ENCODE measurements around the gene ABHD16A.
"Not testable (repeated sequence)": the region's sequence is repeated elsewhere in the genome, so short reads cannot be mapped to it uniquely, and the experiment has no call there.

ABHD16A gene

DNA sequence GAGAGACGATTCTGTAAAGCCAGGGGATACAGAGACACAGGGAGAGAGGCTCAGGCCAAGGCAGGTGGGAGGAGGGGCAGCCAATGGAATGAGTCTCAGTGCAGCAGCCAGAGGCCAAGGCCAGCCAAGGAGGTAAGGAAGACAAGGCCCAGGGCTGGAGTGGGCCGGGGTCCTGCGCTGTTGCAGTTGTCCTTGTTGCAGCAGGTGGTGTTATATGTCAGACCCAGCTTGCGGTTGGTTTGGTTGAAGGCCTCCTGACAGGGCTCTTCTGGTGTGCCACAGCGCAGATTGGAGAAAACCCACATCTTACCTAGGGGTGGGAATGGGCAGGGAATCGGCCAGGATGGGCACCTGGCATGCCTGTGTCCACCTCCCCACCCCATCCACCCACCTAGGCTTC, 15.9 kb upstream of the ABHD16A start:
- intact Hi-C loops (cut with DNase I), result no loop called here
- DNase-seq, result peak in 1 of 10 donors; percentile 58

- DNase-seq, result peak in 1 of 10 donors; percentile 8
- intact Hi-C loops (cut with DNase I), result no loop called here
These were observed 15.1 kb upstream of the ABHD16A start for GRCh38 chr6:31718265-31718664.

DNA sequence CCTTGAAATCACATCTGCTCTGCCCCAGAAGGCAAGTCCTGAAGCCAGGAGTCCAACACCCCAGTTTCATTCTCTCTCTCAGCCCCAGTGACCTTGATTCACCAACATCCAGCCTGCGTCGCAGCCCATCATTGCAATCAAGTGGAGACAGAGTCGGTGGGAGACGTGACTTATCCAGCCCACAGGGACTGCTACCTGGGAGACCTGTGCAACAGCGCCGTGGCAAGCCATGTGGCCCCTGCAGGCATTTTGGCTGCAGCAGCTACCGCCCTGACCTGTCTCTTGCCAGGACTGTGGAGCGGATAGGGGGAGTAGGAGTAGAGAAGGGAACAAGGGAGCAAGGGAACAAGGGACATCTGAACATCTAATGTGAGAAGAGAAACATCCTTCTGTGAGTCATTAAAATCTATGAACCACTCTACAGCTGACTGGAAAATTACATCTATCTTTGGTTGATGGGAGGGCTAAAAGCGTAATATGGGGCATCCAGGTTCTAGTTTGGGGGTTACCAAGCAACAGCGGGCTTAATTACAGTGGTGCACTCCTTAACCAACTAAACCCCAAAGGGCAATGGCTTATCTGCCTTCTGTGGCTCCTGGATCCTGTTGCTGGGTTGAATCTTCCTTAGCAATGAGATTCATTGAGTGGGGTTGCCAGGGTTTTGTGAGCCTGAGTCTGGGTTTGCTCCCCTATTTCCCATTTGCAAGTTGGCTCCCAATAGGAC, 14.5 kb upstream of the ABHD16A start:
- intact Hi-C loops (cut with DNase I), result no loop called here
- peak in 1 of 10 donors; percentile 55 for DNase-seq

- intact Hi-C loops (cut with DNase I), result no loop called here
These were observed 12.2 kb upstream of the ABHD16A start, which contains the start of gene LY6G6D for GRCh38 chr6:31715022-31715958. LY6G6D (plus strand) TSS chr6:31715348; CDS start chr6:31715356, 8 bp downstream.

DNA sequence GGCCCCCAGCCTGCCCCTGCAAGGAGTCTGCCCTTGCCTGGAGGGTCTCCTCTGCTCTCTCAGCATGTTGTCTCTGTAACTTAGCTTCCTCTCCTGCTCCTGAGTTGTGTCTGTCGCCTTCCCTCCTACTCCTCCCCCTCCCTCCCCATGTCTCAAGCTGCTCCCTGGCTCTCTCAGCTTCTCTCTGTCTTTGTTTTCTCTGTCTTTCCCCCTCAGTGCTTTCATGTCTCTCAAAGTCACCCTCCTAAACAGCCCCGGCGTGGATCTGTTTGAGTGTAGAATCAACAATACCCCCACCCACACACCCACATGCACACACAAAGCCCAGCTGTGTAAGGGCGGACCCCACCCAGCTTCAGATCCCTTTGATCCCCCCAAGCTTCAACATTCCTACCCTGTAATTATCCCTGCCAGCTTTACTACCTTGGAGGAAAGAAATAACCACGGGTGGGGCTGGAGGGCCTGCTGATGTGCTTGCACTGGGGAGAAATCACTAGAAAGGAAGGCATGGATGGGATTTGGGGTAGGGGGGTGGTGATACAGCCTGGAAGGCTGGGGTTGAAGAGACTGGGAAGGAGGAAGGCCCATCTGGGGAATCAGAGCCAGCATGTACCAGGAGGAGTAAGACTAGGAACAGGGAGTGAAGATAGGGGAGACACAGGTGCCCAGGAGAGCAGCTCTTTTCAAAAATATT, 11.0 kb upstream of the ABHD16A start:
- no peak for DNase-seq
- intact Hi-C loops (cut with DNase I), result no loop called here

More at GRCh38 chr6:31715022-31715958, 12.2 kb upstream of the ABHD16A start, which contains the start of gene LY6G6D:
- DNase-seq, result no peak

DNA sequence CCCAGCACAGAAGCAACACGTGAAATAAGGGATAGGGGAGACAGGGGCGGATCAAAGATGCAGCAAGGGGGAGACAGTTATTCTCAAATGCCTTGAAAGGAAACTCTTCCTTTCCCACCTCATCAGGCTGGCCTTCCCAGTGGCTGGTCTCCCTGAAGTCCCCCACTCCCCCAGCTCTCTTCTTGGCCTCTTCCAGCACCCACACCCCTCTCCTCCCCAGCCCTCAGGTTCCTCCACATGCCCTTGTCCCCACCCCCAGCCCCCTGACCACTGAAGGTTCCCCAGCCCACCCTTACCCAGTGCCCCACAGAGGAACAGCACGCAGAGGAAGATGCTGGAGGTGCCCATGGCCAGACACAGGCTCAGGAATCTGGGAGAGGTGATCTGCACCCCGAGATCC, 10.3 kb upstream of the ABHD16A start:
- intact Hi-C loops (cut with DNase I), result no loop called here

DNA sequence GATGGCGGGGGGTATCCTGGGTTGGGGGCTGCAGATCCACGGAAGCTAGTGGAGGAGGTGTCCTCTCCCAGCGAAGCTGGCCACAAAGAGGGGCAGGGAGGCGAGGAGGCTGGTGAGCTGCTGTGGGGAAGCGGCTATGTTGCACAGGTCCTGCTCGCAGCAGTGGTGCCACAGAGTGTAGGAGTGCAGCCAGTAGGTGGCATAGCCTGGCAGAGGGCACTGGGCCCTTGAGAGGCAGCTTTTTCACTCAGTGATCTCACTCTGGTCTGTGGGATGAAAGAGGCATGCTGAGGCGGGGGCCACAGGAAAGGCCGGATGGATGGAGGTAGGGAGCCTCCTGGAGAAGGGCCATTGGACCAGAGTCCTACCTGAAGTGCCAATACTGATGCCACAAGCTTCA, 9.2 kb upstream of the ABHD16A start:
- intact Hi-C loops (cut with DNase I), result no loop called here
- DNase-seq, result no peak

More for the DNA sequence above, 10.3 kb upstream of the ABHD16A start:
- no peak for DNase-seq

DNA sequence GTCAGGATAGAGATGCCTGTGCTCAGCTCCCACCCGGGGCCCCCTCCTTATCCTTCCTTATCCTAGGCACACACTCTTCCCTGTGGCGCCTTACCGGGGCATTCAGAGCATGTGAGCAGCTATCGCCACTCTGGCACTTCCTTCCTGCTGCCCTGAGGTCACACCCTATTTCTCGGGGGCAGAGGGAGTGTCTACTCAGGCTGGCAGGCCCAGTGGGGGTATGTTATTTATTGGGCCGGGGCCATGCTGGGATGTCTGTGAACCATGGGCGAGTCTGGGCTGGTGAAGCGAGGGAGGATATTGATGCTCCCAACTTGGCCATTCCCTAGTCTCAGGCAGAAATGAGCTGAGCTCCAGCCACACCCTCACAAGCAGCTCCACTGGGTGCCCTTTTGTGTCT, 8.1 kb upstream of the ABHD16A start:
- intact Hi-C loops (cut with DNase I), result no loop called here
- no peak for DNase-seq

DNA sequence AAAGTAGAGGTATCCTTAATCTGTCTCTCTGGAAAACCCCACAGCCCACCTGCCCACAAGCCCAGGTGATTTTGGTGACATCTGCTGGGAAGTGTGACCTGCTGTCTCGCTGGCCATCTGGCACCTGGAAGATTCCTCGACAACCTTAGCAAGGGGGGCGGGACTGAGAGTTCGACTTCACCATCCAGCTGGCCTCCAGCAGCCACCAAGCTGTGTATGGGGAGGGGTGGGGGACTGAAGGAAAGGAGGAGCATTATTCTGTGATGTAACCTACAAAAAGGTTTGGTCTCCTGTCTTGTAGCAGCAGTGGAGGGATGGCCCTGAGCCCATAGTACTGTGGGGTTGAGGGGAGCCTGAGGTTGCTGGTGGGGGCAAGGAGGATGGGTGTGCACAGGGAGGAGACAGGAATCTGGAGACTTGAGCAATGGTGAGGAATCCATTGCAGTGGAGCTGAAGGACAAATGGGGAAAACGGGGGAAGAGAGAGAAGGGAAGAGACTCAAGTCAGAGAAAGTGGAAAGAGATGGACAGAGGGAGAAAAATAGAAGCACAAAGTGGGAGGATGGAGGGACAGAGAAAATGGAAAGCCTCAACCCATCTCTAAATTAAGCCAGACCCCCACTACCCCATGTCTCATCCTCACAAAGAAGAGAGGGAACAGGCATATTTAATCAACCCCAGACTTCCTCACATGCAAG, 7.5 kb upstream of the ABHD16A start:
- DNase-seq, result peak in 1 of 10 donors; percentile 47
- intact Hi-C loops (cut with DNase I), result no loop called here

DNA sequence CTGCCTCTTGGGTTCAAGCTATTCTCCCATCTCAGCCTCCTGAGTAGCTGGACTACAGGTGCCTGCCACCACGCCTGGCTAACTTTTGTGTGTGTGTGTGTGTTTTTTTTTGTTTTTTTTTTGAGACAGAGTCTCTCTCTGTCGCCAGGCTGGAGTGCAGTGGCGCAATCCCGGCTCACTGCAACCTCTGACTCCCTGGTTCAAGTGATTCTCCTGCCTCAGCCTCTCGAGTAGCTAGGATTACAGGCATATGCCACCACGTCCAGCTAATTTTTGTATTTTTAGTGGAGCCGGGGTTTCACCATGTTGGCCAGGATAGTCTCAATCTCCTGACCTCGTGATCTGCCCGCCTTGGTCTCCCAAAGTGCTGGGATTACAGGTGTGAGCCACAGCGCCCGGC, 6.0 kb upstream of the ABHD16A start:
- intact Hi-C loops (cut with DNase I), result loop anchor here (10.0 kb wide), 1 partner anchor 86 kb away; the partner anchor contains the start of gene VARS1
- DNase-seq, result not testable (repeated sequence)

DNA sequence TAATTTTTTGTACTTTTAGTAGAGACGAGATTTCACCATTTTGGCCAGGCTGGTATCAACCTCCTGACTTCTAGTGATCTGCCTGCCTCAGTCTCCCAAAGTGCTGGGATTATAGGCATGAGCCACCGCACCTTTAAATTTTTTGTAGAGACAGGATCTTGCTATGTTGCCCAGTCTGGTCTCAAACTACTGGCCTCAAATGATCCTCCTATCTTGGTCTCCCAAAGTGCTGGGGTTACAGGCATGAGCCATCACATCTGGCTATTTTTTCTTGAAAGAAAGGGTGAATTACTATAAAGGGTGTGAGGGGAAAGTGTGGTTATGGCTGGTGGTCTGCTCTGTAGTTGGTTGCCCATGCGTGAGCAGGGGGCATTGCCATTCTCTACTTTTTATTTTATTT, 5.1 kb upstream of the ABHD16A start:
- no peak for DNase-seq
- intact Hi-C loops (cut with DNase I), result loop anchor here (10.0 kb wide), 1 partner anchor 87 kb away; the partner anchor contains the start of gene VARS1

- intact Hi-C loops (cut with DNase I), result loop anchor here (10.0 kb wide), 1 partner anchor 87 kb away; the partner anchor contains the start of gene VARS1
- peak in 1 of 10 donors; percentile 8 for DNase-seq
These were observed 4.6 kb upstream of the ABHD16A start for GRCh38 chr6:31707701-31708100.

GRCh38 chr6:31706599-31706998, 3.5 kb upstream of the ABHD16A start, which contains the start of gene LY6G6F:
LY6G6F (plus strand) TSS chr6:31706866; CDS start chr6:31706907, 41 bp downstream.
- peak in 2 of 10 donors; percentile 14 to 40 for DNase-seq

GRCh38 chr6:31705931-31706330, 2.8 kb upstream of the ABHD16A start:
- peak in 1 of 10 donors; percentile 1 for DNase-seq
- intact Hi-C loops (cut with DNase I), result loop anchor here (10.0 kb wide), 1 partner anchor 89 kb away; the partner anchor contains the start of gene VARS1

More at GRCh38 chr6:31706599-31706998, 3.5 kb upstream of the ABHD16A start, which contains the start of gene LY6G6F:
- intact Hi-C loops (cut with DNase I), result loop anchor here (10.0 kb wide), 1 partner anchor 88 kb away; the partner anchor contains the start of gene VARS1

DNA sequence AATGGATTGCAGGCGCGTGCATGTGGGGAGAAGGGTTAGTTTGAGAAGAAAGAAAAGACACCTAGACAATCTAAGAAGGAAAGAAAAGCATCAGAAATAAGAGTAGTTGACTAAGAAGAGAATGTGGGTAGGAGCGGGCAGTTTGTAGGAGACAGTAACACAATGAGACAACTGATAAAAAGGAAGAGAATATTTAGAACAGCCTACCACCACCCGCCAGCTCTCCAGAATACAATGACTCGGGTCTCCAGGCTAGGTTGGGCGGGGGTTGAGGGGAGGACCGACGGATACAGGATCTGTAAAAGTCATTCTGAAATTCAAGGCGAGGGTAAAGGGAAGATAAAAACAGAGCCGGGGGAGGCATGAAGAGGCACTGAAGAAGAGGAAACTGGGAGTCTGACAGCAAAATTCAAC, 712 bp downstream of the ABHD16A start:
- intact Hi-C loops (cut with DNase I), result loop anchor here (2.0 to 10.0 kb wide), 2 partner anchors 92 to 160 kb away; partner anchors contain the start of genes NEU1 and VARS1
- peak in 1 of 10 donors; percentile 5 for DNase-seq

DNA sequence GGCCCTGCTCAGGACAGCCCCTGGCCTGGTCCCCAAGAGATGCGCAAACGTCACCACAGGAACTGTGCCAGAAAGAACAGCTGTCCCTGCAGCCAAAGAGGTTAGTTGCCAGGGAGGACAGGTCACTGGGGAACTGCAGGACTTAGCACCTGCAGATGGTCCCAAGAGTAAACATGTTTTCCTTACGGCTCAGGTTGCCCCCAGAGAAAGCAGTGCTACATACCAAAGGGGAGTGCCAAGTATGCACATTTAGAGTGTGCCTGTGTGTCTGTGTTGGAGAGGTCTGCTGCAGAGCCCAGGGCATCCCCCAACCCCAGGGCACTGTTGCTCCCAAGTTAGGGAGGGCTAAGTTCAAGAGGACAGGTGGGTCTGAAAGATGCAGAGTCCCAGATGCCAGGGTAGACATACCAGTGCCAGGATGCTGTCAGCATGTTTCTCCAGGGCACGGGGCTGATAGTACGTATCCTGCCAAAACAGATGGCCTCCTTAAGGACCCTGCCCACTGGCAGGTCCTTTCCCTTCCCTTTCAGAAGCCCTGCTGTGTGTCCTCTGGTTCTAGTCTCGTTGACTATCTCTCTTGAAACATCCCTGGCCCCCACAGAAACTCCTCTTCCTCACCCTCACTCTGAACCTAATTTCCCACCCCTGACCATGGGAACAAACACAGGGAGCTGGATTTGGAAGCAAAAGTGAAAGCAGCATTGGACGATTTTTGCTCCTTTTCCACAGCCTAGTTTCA, 1.3 kb downstream of the ABHD16A start:
- intact Hi-C loops (cut with DNase I), result loop anchor here (2.0 to 10.0 kb wide), 2 partner anchors 93 to 161 kb away; partner anchors contain the start of genes NEU1 and VARS1
- DNase-seq, result peak in 1 of 10 donors; percentile 74

- intact Hi-C loops (cut with DNase I), result loop anchor here (10.0 kb wide), 1 partner anchor 94 kb away; the partner anchor contains the start of gene VARS1
These were observed 2.3 kb downstream of the ABHD16A start for GRCh38 chr6:31700740-31701401.

DNA sequence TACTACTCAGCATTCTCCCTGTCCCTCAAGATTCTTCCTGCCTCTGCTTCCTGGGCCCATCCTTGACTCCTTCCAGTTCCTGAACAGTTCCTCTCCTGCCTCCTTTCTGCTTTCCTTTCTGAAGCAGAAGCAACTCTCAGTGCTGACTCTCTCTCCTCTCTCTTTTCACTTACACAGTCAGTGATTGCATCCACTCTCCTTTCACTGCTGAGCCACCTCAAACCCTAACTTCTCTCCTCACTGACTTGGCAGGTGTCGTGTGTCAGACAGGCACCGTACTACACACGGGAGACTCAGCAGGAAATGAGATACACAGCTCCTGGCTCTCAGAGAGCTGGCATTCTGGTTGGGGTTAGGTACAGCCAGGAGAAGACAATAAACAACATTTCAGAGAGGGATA, 5.6 kb downstream of the ABHD16A start:
- intact Hi-C loops (cut with DNase I), result no loop called here
- peak in 1 of 10 donors; percentile 20 for DNase-seq

More at GRCh38 chr6:31700740-31701401, 2.3 kb downstream of the ABHD16A start:
- no peak for DNase-seq
